Tibial nerve (tissue), 4 donors: ENCODE measurements around the gene GSPT1.

Experiments
- CTCF ChIP-seq, 5 experiments: fragments of 200-600 bp in 3 of 5; fragments of 450-650 bp in 2 of 5; sonication (generic) in 3 of 5; IDR thresholded peaks; one replicate each; pipeline ENCODE4 v1.5.1; 2016 to 2019; ENCODE audit warnings: antibody characterized with exemption in 5 of 5, mild to moderate bottlenecking in 3 of 5, moderate library complexity in 2 of 5
- EP300 ChIP-seq, 2 donors: sonication (generic); formaldehyde crosslinking; IDR thresholded peaks; one replicate each; pipeline ENCODE4 v1.6.1; 2017; ENCODE audit warnings: antibody characterized with exemption in 2 of 2, mild to moderate bottlenecking in 1 of 2
- POLR2A ChIP-seq, 2 donors: fragments of 450-650 bp; IDR thresholded peaks; one replicate each; pipeline ENCODE4 v1.6.1; 2017; ENCODE audit warnings: antibody characterized with exemption in 2 of 2, mild to moderate bottlenecking in 2 of 2, moderate library complexity in 2 of 2

GRCh38 chr16:11871193-11871592, 44.6 kb downstream of the GSPT1 start:
- TF ChIP-seq CTCF (IDR thresholded peaks at IDR 0.05) (no peak), EP300 (IDR thresholded peaks at IDR 0.05) (no peak), POLR2A (IDR thresholded peaks at IDR 0.05) (no peak)
